Measurements from ENCODE around the gene NDST1. TPM values are rescaled to one million over a fixed set of nuclear protein-coding genes. Genes with fewer than 3 reads are reported as not detected.

Gene NDST1
- total and polyA plus RNA-seq, 2 of the 8 experiments (the other 6 are each of a cell fraction or from before 2014, with no cell fraction given) = 27.0 to 72.0 TPM

- H2BK12ac ChIP-seq (ENCODE audit: low read depth, low read length) = no peak overlapping the region
- POLR2A ChIA-PET (ENCODE audit: partially characterized antibody) = interaction anchor here (0.9 to 2.7 kb wide), 8 partner anchors 9 to 92 kb away, joined by 3 to 15 read pairs (median 4); partner anchors contain the start of gene RPS14
- CTCF ChIA-PET (ENCODE audit: partially characterized antibody) = interaction anchor here (0.6 to 6.6 kb wide), 12 partner anchors 10 to 137 kb away, joined by 3 to 46 read pairs (median 7); partner anchors contain the start of gene RPS14
- H2BK15ac ChIP-seq (ENCODE audit: low read length) = no peak overlapping the region
- H3K27me3 ChIP-seq (replicated peaks in 1 of 4; ENCODE audit: control insufficient read depth in 3 of 4, extremely low read depth in 1 of 4, insufficient read depth in 3 of 4, low read length in 3 of 4) = no peaks in the 10 kb centered on the region
- H2BK5ac ChIP-seq (ENCODE audit: low read depth, low read length) = no peak overlapping the region
- H3K4ac ChIP-seq (replicated peaks; ENCODE audit: insufficient read length, low read depth, low read length) = no peak overlapping the region
- no peak overlapping the region for H4K91ac ChIP-seq (replicated peaks; ENCODE audit: insufficient read length, low read length)
- H2AK5ac ChIP-seq (ENCODE audit: low read depth, low read length) = no peak overlapping the region
- H2BK120ac ChIP-seq (replicated peaks; ENCODE audit: low read depth, low read length) = no peak overlapping the region
- no peaks in the 10 kb centered on the region for H3K9me3 ChIP-seq (ENCODE audit: insufficient read depth in 2 of 2, low read depth in 1 of 2, low read length in 1 of 2)
- no peak for FAIRE-seq
- H3K4me2 ChIP-seq (ENCODE audit: insufficient read depth in 1 of 2, low read depth in 2 of 2, low read length in 2 of 2) = no peak overlapping the region
- no peak for DNase-seq (ENCODE audit: low read depth in 1 of 2, low spot score in 2 of 2)
- WGBS, 2 experiments (ENCODE audit: extremely low coverage in 1 of 2, insufficient coverage in 1 of 2, insufficient read length in 1 of 2, insufficient replicate concordance in 2 of 2, low coverage in 1 of 2, low lambda C conversion rate in 2 of 2, missing lambda C conversion rate in 1 of 2) = 95% methylated on average over 6 of the region's 6 CpGs; no CpG with 5 or more reads in 1 of the 2 experiments
- no peak overlapping the region for H3K14ac ChIP-seq (ENCODE audit: insufficient read length)
- no peak overlapping the region for H3K4me3 ChIP-seq (ENCODE audit: extremely low read depth in 1 of 4, insufficient read depth in 2 of 4, low read depth in 3 of 4, low read length in 4 of 4)
- H2BK20ac ChIP-seq (ENCODE audit: low read length) = no peak overlapping the region
- peaks cover 0 to 3% (median 0%) of the 10 kb centered on the region in 4 experiments; a peak in 2 of 7 replicates for H3K4me1 ChIP-seq (replicated peaks in 1 of 4; ENCODE audit: control insufficient read depth in 3 of 4, insufficient read depth in 4 of 4, low read length in 3 of 4)
- no peak overlapping the region for H4K8ac ChIP-seq (ENCODE audit: extremely low read depth, insufficient read depth, low read length)
- no peak overlapping the region for H3K18ac ChIP-seq (ENCODE audit: extremely low read depth, low read length)
- no peaks in the 10 kb centered on the region for H3K23me2 ChIP-seq (ENCODE audit: low read depth, low read length)
- H2AFZ ChIP-seq (ENCODE audit: low read length) = no peak overlapping the region
- no peak overlapping the region for H4K5ac ChIP-seq (ENCODE audit: insufficient read length, low read depth, low read length)
- H3K27ac ChIP-seq (ENCODE audit: low read depth, low read length) = no peak overlapping the region
- peaks cover 3 to 8% of the 10 kb centered on the region in 2 experiments for H4K20me1 ChIP-seq (replicated peaks in 1 of 2; ENCODE audit: control insufficient read depth in 1 of 2, insufficient read depth in 2 of 2, low read length in 2 of 2)
- H3K9ac ChIP-seq (replicated peaks in 1 of 4; ENCODE audit: extremely low read depth in 1 of 4, low read depth in 3 of 4, low read length in 3 of 4) = no peak overlapping the region
- H3K79me2 ChIP-seq (ENCODE audit: control insufficient read depth in 1 of 2, insufficient read depth in 2 of 2, low read length in 2 of 2) = no peaks in the 10 kb centered on the region
- no peaks in the 10 kb centered on the region for H3K79me1 ChIP-seq (ENCODE audit: low read depth, low read length)
- peaks cover 13 to 56% (median 39%) of the 10 kb centered on the region in 4 experiments; a peak in 7 of 8 replicates for H3K36me3 ChIP-seq (ENCODE audit: control insufficient read depth in 2 of 4, insufficient read depth in 4 of 4, low read length in 3 of 4)
- no peak overlapping the region for H3K23ac ChIP-seq (ENCODE audit: insufficient read length)
- no peak for TF ChIP-seq RXRA (IDR thresholded peaks at IDR 0.05; ENCODE audit: insufficient read depth, low read depth, low read length)
- no peak for TF ChIP-seq RAD21 (IDR thresholded peaks at IDR 0.05 in 1 of 2, conservative IDR thresholded peaks at IDR 0.05 in 1 of 2; ENCODE audit: low read depth in 2 of 2, low read length in 2 of 2)
- TF ChIP-seq KDM5A (IDR thresholded peaks at IDR 0.05; ENCODE audit: low read length) = no peak
- no peak for TF ChIP-seq NRF1 (IDR thresholded peaks at IDR 0.05; ENCODE audit: low read depth, low read length)
- TF ChIP-seq SP2 (IDR thresholded peaks at IDR 0.05; ENCODE audit: low read length) = no peak
- no peak for TF ChIP-seq NANOG (IDR thresholded peaks at IDR 0.05; ENCODE audit: insufficient read depth, low read depth, low read length, poor library complexity, severe bottlenecking)
- no peak for TF ChIP-seq SUZ12 (IDR thresholded peaks at IDR 0.05; ENCODE audit: low read length)
- H3K56ac ChIP-seq (replicated peaks; ENCODE audit: insufficient read length, low read depth, low read length) = no peak overlapping the region
Observed at GRCh38 chr5:150541397-150541675, 33.4 kb downstream of the NDST1 start.
